Thoracic aorta (tissue), 2 donors: ENCODE results near the gene TMCO1. TPM values are rescaled to one million over a fixed set of nuclear protein-coding genes. Genes with fewer than 3 reads are reported as not detected.

Experiments
- ATAC-seq: fragments of 150-250 bp; one replicate; pipeline ENCODE4 v1.8.0; 2017; ENCODE audit warnings: low read depth; ENCODE audit not compliant: insufficient number of reproducible peaks, low FRiP score
- DNase-seq: peaks from one replicate; pipeline ENCODE4 v3.0.0-alpha.2; 2020; ENCODE audit warnings: low spot score
- H3K27ac ChIP-seq, 2 donors: fragments of 200-600 bp; sonication (generic); 1 replicate in 1 of 2; 2 replicates in 1 of 2; pipeline ENCODE4 v1.5.1; 2016; ENCODE audit warnings: mild to moderate bottlenecking in 2 of 2, moderate library complexity in 2 of 2
- H3K27me3 ChIP-seq: fragments of 200-600 bp; sonication (generic); replicated peaks from 2 replicates; pipeline ENCODE4 v1.6.0; 2016; ENCODE audit warnings: mild to moderate bottlenecking; ENCODE audit not compliant: insufficient read depth
- H3K36me3 ChIP-seq: fragments of 200-600 bp; sonication (generic); one replicate; pipeline ENCODE4 v1.5.1; 2016
- H3K4me1 ChIP-seq, 2 donors: fragments of 200-600 bp; sonication (generic); 1 replicate in 1 of 2; 2 replicates in 1 of 2; pipeline versions ENCODE4 v1.5.1 to v1.6.0; 2016; ENCODE audit warnings: low read depth in 2 of 2, mild to moderate bottlenecking in 1 of 2; ENCODE audit not compliant: control insufficient read depth in 1 of 2
- H3K4me3 ChIP-seq: fragments of 200-600 bp; sonication (generic); 2 replicates; pipeline ENCODE4 v1.5.1; 2016; ENCODE audit warnings: mild to moderate bottlenecking
- H3K9me3 ChIP-seq: fragments of 200-600 bp; sonication (generic); 2 replicates; pipeline ENCODE4 v1.5.1; 2016
- CTCF ChIP-seq: fragments of 200-600 bp; sonication (generic); IDR thresholded peaks from one replicate; pipeline ENCODE4 v1.5.1; 2019; ENCODE audit warnings: antibody characterized with exemption
- total RNA-seq, 2 donors: library from RNA; depleted of rRNA; stranded (reverse); fragments of >200 nt; gene quantifications; one replicate each; pipeline versions ENCODE4 v1.1.0 to v1.2.3, GENCODE V29; 2016

The TMCO1 gene
- total RNA-seq, 2 donors from 2014 or later, result 37.5 to 53.7 TPM

- no peak for DNase-seq
- ATAC-seq, result no peak
These were observed 71.2 kb downstream of the TMCO1 start for GRCh38 chr1:165697491-165697880.

GRCh38 chr1:165696625-165697100 is 72.0 kb downstream of the TMCO1 start:
- peak overlapping the region; percentile 94 for H3K4me3 ChIP-seq
- no peaks in the 10 kb centered on the region for H3K9me3 ChIP-seq
- H3K36me3 ChIP-seq, result no peaks in the 10 kb centered on the region
- DNase-seq (no peak), ATAC-seq (peak; percentile 72)
- no peaks in the 10 kb centered on the region for H3K27me3 ChIP-seq
- TF ChIP-seq CTCF, result no peak
- peak overlapping the region; percentile 3 to 39 for H3K27ac ChIP-seq
- H3K4me1 ChIP-seq, result peaks cover 17 to 33% of the 10 kb centered on the region in 2 donors

More at GRCh38 chr1:165697491-165697880, 71.2 kb downstream of the TMCO1 start:
- H3K4me3 ChIP-seq, result peak overlapping the region; percentile 94
- no peak for TF ChIP-seq CTCF
- H3K9me3 ChIP-seq, result no peaks in the 10 kb centered on the region
- H3K27ac ChIP-seq, result peak overlapping the region; percentile 97 to 98
- H3K4me1 ChIP-seq, result peaks cover 17 to 33% of the 10 kb centered on the region in 2 donors
- H3K36me3 ChIP-seq, result no peaks in the 10 kb centered on the region
- no peaks in the 10 kb centered on the region for H3K27me3 ChIP-seq

- Histone ChIP-seq H3K4me1 (peaks cover 17 to 33% of the 10 kb centered on the region in 2 donors), H3K9me3 (no peaks in the 10 kb centered on the region), H3K27me3 (no peaks in the 10 kb centered on the region), H3K36me3 (no peaks in the 10 kb centered on the region), H3K4me3 (no peak overlapping the region), H3K27ac (peak overlapping the region in 1 of 2 donors; percentile 34)
- TF ChIP-seq CTCF, result no peak
- no peak for ATAC-seq
- DNase-seq, result no peak
These were observed 73.6 kb downstream of the TMCO1 start for GRCh38 chr1:165695031-165695430.

GRCh38 chr1:165688046-165688445 is 80.6 kb downstream of the TMCO1 start:
- no peak for ATAC-seq
- Histone ChIP-seq H3K27ac (no peak overlapping the region), H3K9me3 (no peaks in the 10 kb centered on the region), H3K36me3 (peaks cover 3% of the 10 kb centered on the region), H3K4me3 (no peak overlapping the region), H3K4me1 (peaks cover 0 to 12% of the 10 kb centered on the region in 2 donors), H3K27me3 (no peaks in the 10 kb centered on the region)
- TF ChIP-seq CTCF, result no peak
- no peak for DNase-seq

- Histone ChIP-seq H3K27ac (no peak overlapping the region), H3K4me1 (peaks cover 0 to 12% of the 10 kb centered on the region in 2 donors), H3K36me3 (peaks cover 8% of the 10 kb centered on the region), H3K9me3 (no peaks in the 10 kb centered on the region), H3K4me3 (no peak overlapping the region), H3K27me3 (no peaks in the 10 kb centered on the region)
- TF ChIP-seq CTCF, result no peak
- DNase-seq (no peak), ATAC-seq (no peak)
These were observed 81.7 kb downstream of the TMCO1 start for GRCh38 chr1:165686971-165687433.
